Activated CD8-positive, alpha-beta T cell treated with anti-CD3 and anti-CD28 coated beads for 36 hours (primary cell): ENCODE data around the gene CLN3. TPM values are rescaled to one million over a fixed set of nuclear protein-coding genes. Genes with fewer than 3 reads are reported as not detected.

Source experiments
- ATAC-seq: fragments of 200-7000 bp; cut with Tn5 transposase; one replicate; pipeline ENCODE4 v1.10.0; 2021; ENCODE audit warnings: mild to moderate bottlenecking, moderate library complexity
- CTCF ChIA-PET: fragments of 350-600 bp; sonication (Branson Sonifier 250); formaldehyde crosslinking; loops from one replicate; lab custom pipeline; 2021; ENCODE audit warnings: antibody characterized with exemption; lab: Charles Lee
- POLR2A ChIA-PET: fragments of 350-600 bp; sonication (Branson Sonifier 250); formaldehyde crosslinking; loops from one replicate; lab custom pipeline; 2021; ENCODE audit warnings: antibody characterized with exemption; lab: Charles Lee
- DNase-seq: peaks from one replicate; pipeline ENCODE4 v3.0.0-alpha.2; 2020
- H3K27ac Mint-ChIP-seq: one replicate; pipeline ENCODE4 v1.8.0; 2021; ENCODE audit warnings: mild to moderate bottlenecking, mixed read lengths
- H3K27me3 Mint-ChIP-seq: one replicate; pipeline ENCODE4 v1.8.0; 2021; ENCODE audit warnings: mixed read lengths
- H3K36me3 Mint-ChIP-seq: one replicate; pipeline ENCODE4 v1.8.0; 2021; ENCODE audit warnings: low read depth, mixed read lengths
- H3K4me1 Mint-ChIP-seq: one replicate; pipeline ENCODE4 v1.8.0; 2021; ENCODE audit warnings: low read depth, mixed read lengths
- H3K4me3 Mint-ChIP-seq: one replicate; pipeline ENCODE4 v1.8.0; 2021; ENCODE audit warnings: mild to moderate bottlenecking, moderate library complexity, mixed read lengths
- H3K9me3 Mint-ChIP-seq: one replicate; pipeline ENCODE4 v1.8.0; 2021; ENCODE audit warnings: mixed read lengths
- intact Hi-C: fragments of 100-400 bp; cut with micrococcal nuclease; formaldehyde crosslinking; loops from one replicate; pipeline ENCODE4 v1.10.0; 2022
- total RNA-seq, 2 experiments: library from RNA; stranded (reverse); gene quantifications; one replicate each; pipeline ENCODE4 v1.2.3, GENCODE V29; 2021
- TF ChIP-seq, protein P1 (sequence below): fragments of 200-600 bp; IDR thresholded peaks from one replicate; pipeline ENCODE4 v1.8.0; 2022; ENCODE audit warnings: antibody characterized with exemption, mild to moderate bottlenecking

Gene CLN3
- total RNA-seq, 2 experiments from 2014 or later = 24.2 to 30.2 TPM

DNA sequence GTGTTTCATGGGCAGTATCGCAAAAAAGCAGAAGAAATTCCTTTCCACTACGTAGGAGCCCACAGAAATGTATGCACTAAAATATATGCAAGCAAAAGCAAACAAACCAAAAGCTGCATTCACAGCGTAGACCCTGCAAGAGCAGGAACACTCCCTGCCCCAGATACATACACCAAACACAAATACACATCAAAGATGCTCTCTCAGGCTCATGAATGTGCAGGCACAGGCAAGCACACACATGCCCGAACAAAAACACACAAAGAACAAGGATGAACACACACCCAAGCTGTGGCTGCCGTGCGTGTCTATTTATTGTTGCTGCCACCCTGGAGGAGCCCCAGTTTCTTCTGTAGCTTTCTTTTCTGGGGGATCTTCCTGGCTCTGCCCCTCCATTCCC, 45.2 kb upstream of the CLN3 start:
- CTCF ChIA-PET = no interaction called here
- POLR2A ChIA-PET = no interaction called here
- ATAC-seq = no peak

DNA sequence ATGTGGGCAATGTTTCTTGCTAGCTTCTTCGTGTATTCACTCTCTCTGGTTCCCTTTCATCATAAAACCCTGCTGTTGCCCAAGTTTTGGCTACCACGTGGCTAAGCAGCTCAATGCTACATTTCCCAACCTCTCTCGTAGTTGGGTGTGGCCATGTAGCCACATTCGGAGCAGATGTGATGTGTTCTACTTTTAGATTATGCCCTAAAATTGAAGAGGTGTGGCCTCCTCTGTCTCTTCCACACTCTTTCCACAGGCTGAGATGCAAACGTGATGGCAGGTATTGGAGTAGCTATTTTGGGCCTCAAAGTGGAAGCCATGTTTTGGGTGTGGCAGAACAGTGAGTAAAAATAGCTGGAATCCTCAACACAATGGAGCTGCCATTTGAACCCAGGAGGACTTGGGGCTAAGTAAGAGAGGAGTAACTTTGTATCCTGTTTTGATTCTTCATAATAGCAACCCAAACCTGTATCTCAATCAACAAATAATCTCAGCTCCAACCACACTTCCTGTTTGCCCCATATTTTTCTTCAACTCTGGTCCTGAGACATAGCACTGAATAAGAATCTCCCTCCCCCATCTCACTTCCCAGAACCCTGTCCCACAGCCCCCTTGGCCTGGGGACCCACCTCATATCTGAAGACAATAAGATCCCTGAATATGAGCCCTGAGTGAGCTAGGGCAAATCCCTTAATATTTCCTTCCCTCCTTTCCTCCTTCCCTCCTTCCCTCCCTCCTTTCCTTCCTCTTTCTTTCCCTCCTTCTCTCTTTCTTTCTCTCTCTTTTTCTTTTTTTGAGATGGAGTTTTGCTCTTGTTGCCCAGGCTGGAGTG, 42.9 kb upstream of the CLN3 start:
- ATAC-seq = no peak
- intact Hi-C loops = no loop called here
- H3K27ac Mint-ChIP-seq = peak overlapping the region; percentile 68
- H3K9me3 Mint-ChIP-seq = no peaks in the 10 kb centered on the region
- no peaks in the 10 kb centered on the region for H3K36me3 Mint-ChIP-seq
- ChIA-PET CTCF (interaction anchor here (1.4 kb wide), 1 partner anchor 13 kb away, joined by 4 read pairs; no protein-coding TSS in a partner anchor), POLR2A (interaction anchor here (0.9 to 1.1 kb wide), 2 partner anchors 11 to 19 kb away, joined by 3 read pairs; partner anchors contain the start of gene SGF29)
- TF ChIP-seq, protein P1, sequence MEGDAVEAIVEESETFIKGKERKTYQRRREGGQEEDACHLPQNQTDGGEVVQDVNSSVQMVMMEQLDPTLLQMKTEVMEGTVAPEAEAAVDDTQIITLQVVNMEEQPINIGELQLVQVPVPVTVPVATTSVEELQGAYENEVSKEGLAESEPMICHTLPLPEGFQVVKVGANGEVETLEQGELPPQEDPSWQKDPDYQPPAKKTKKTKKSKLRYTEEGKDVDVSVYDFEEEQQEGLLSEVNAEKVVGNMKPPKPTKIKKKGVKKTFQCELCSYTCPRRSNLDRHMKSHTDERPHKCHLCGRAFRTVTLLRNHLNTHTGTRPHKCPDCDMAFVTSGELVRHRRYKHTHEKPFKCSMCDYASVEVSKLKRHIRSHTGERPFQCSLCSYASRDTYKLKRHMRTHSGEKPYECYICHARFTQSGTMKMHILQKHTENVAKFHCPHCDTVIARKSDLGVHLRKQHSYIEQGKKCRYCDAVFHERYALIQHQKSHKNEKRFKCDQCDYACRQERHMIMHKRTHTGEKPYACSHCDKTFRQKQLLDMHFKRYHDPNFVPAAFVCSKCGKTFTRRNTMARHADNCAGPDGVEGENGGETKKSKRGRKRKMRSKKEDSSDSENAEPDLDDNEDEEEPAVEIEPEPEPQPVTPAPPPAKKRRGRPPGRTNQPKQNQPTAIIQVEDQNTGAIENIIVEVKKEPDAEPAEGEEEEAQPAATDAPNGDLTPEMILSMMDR = no peak
- peaks cover 16% of the 10 kb centered on the region for H3K4me1 Mint-ChIP-seq
- no peak for DNase-seq
- no peaks in the 10 kb centered on the region for H3K27me3 Mint-ChIP-seq
- no peak overlapping the region for H3K4me3 Mint-ChIP-seq

More for the DNA sequence above, 45.2 kb upstream of the CLN3 start:
- no peak overlapping the region for H3K4me3 Mint-ChIP-seq
- H3K36me3 Mint-ChIP-seq = no peaks in the 10 kb centered on the region
- no peak overlapping the region for H3K27ac Mint-ChIP-seq
- TF ChIP-seq, protein P1 = no peak
- no peak for DNase-seq
- no peaks in the 10 kb centered on the region for H3K9me3 Mint-ChIP-seq
- H3K27me3 Mint-ChIP-seq = no peaks in the 10 kb centered on the region
- intact Hi-C loops = no loop called here
- peaks cover 16% of the 10 kb centered on the region for H3K4me1 Mint-ChIP-seq

DNA sequence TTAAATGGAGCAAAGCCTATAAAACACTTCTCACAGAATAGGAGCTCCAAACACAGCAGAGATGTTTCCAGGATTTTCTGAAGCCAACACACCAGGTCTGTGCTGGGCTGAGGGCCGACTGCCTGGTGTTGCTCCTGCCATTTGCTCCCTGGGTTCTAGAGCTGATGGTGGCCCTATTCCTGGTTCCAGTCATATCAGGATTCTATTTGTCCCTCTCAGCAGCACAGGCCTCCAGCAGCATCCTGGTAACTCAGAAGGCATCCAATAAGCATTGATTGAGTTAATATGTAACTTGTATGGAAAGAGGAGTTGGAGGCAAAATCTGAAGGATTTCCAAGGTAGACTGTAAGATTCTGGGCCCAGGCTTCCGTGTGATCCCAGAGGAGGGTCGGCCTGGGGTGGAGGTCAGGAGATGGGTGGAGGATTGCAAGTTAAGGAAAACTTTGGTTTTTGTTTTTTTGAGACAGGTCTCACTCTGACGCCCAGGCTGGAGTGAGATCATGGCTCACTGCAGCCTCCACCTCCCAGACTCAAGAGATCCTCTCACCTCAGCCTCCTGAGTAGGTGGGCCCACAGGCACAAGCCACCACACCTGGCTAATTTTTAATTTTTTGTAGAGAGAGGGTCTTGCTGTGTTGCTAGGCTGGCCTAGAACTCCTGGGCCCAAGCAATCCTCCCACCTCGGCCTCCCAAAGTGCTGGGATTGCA, 41.2 kb upstream of the CLN3 start:
- CTCF ChIA-PET = interaction anchor here (1.0 to 1.4 kb wide), 2 partner anchors 9 to 15 kb away, joined by 3 to 4 read pairs; no protein-coding TSS in a partner anchor
- Mint-ChIP-seq H3K9me3 (no peaks in the 10 kb centered on the region), H3K27me3 (no peaks in the 10 kb centered on the region), H3K4me3 (no peak overlapping the region), H3K4me1 (peaks cover 16% of the 10 kb centered on the region), H3K36me3 (no peaks in the 10 kb centered on the region), H3K27ac (no peak overlapping the region)
- DNase-seq (no peak), ATAC-seq (no peak)
- POLR2A ChIA-PET = interaction anchor here (0.7 to 1.1 kb wide), 2 partner anchors 9 to 21 kb away, joined by 3 to 4 read pairs; no protein-coding TSS in a partner anchor
- intact Hi-C loops = no loop called here
- TF ChIP-seq, protein P1 = no peak

DNA sequence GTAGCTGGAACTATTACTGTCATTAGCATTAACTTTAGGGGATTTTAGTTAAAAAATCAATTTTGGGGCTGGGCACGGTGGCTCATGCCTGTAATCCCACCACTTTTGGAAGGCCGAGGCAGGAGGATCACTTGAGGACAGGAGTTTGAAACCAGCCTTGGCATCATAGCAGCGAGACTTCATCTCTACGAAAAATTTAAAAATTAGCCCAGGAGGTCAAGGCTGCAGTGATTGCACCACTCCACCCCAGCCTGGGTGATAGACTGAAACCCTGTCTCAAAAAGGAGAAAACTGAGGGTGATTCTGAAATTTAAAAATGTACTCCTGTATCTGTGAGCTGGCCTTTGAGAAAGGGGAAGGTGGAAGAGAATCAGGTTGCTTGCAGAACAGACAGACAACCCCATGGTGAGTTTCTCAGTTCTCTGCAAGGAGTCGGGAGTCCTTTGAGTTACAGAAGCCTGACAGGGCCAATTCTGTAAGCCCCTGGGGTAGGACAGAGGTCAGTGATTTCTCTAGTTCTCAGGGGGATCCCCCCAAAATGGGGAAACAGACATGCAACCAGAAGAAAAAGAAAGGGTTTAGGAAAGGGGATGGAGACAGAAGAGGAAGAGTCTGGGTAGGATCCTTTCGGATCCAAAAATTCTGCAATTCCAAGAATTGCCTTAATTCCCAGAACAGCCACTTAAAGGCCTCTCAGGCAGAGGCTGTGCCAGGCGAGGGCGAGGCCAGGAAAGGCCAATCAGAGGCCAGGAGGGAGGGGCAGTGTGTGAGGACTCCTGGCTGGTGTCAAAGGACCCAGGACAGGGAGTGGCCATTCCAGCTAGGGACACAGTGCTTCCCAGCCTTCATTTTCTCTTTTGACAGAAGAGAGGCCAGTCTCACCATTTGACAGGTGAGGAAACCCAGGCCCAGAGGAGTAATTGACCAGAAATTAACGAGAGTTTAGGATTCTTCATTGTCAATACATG, 40.2 kb upstream of the CLN3 start:
- Mint-ChIP-seq H3K36me3 (no peaks in the 10 kb centered on the region), H3K4me1 (peaks cover 16% of the 10 kb centered on the region), H3K9me3 (no peaks in the 10 kb centered on the region), H3K27ac (no peak overlapping the region), H3K4me3 (no peak overlapping the region), H3K27me3 (no peaks in the 10 kb centered on the region)
- POLR2A ChIA-PET = no interaction called here
- TF ChIP-seq, protein P1 = no peak
- ATAC-seq = no peak
- intact Hi-C loops = no loop called here
- no peak for DNase-seq
- CTCF ChIA-PET = no interaction called here
